H1 (cell line): ENCODE data around the gene MGAT5. TPM values are rescaled to one million over a fixed set of nuclear protein-coding genes. Genes with fewer than 3 reads are reported as not detected.

ENCODE experiments used
- POLR2AphosphoS5 ChIP-seq: IDR thresholded peaks from 2 replicates; pipeline ENCODE4 v1.6.1; 2011; ENCODE audit warnings: low read depth, low read length
- SIX5 ChIP-seq: IDR thresholded peaks from 2 replicates; pipeline ENCODE4 v1.6.1; 2011; ENCODE audit warnings: mild to moderate bottlenecking, low read depth, low read length
- polyA plus RNA-seq, 7 experiments: library from polyadenylated mRNA; depleted of rRNA in 3 of 7; stranded (reverse) in 5 of 7; unstranded in 2 of 7; fragments of >200 nt in 5 of 7; fragments of 200-250 nt in 2 of 7; gene quantifications; 1 replicate in 5 of 7; 2 replicates in 1 of 7; 4 replicates in 1 of 7; pipeline versions ENCODE4 v1.2.1 to v1.2.3, GENCODE V29; 2011 to 2013; ENCODE audit warnings: missing spikeins in 2 of 7, mixed read lengths in 2 of 7
- total RNA-seq: library from RNA; stranded (reverse); fragmentation: NEBNext Ultra II Directional; extraction: Animal tissue kit (Norgen Biotek cat#: 25700); gene quantifications from 2 replicates; pipeline ENCODE4 v1.2.1, GENCODE V29; 2021

The MGAT5 gene
- total and polyA plus RNA-seq, 2 of the 8 experiments (the other 6 are each of a cell fraction or from before 2014, with no cell fraction given) = 11.2 to 49.2 TPM

GRCh38 chr2:134283661-134284060, 29.8 kb downstream of the MGAT5 start (continued):
- TF ChIP-seq POLR2AphosphoS5 = no peak
- TF ChIP-seq SIX5 = no peak
